Measurements from ENCODE around the gene POMP.

DNA sequence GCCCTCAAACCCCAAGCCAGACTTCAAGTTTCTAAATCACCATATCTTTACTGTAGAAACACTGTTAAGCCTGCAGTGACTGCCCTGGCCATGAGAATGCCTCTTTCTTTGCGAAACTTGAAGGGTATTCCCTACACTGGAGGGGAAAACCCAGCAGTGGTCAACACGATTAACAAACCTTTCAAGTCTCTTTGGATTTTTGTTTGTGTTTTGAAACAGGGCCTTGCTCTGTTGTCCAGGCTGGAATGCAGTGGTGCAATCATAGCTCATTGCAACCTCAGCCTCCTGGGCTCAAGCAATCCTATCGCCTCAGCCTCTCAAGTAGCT, 17.4 kb upstream of the POMP start:
- TF ChIP-seq SUZ12 (IDR thresholded peaks at IDR 0.05; ENCODE audit: extremely low read depth, insufficient read depth, insufficient read length) (no peak), YY1 (IDR thresholded peaks at IDR 0.05; ENCODE audit: insufficient read depth, insufficient read length) (no peak)
